NK-92 (cell line): ENCODE results near the gene HOXB6.

Source experiments
- DNase-seq: peaks from one replicate; lab custom pipeline; 2025; ENCODE audit not compliant: unreplicated experiment; lab: John Stamatoyannopoulos, UW

Gene HOXB6

GRCh38 chr17:48624118-48624517, 19.3 kb upstream of the HOXB6 start:
- no peak for DNase-seq

- DNase-seq = no peak
Measured at GRCh38 chr17:48623583-48623982, 18.8 kb upstream of the HOXB6 start.

- no peak for DNase-seq
Measured at GRCh38 chr17:48622857-48623256, 18.1 kb upstream of the HOXB6 start.

- DNase-seq = no peak
Measured at GRCh38 chr17:48621410-48622392, 16.9 kb upstream of the HOXB6 start.

- no peak for DNase-seq
Measured at GRCh38 chr17:48620461-48621139, 15.8 kb upstream of the HOXB6 start.

- DNase-seq = no peak
Measured at GRCh38 chr17:48619826-48620449, 15.2 kb upstream of the HOXB6 start.

- DNase-seq = no peak
Measured at GRCh38 chr17:48618256-48618896, 13.6 kb upstream of the HOXB6 start.

- DNase-seq = no peak
Measured at GRCh38 chr17:48617471-48618255, 12.9 kb upstream of the HOXB6 start.

- DNase-seq = no peak
Measured at GRCh38 chr17:48616717-48617470, 12.1 kb upstream of the HOXB6 start.

GRCh38 chr17:48615963-48616716, 11.4 kb upstream of the HOXB6 start:
- DNase-seq = no peak

GRCh38 chr17:48615047-48615962, 10.5 kb upstream of the HOXB6 start, which contains the start of gene HOXB8:
Gene HOXB8 (minus strand): TSS chr17:48615292. CDS start chr17:48614704, 588 bp downstream.
- no peak for DNase-seq

GRCh38 chr17:48613862-48614694, 9.3 kb upstream of the HOXB6 start:
- no peak for DNase-seq

- DNase-seq = no peak
Measured at GRCh38 chr17:48612854-48613691, 8.3 kb upstream of the HOXB6 start.

GRCh38 chr17:48612456-48612853, 7.7 kb upstream of the HOXB6 start:
- DNase-seq = no peak

- no peak for DNase-seq
Measured at GRCh38 chr17:48611681-48612455, 7.1 kb upstream of the HOXB6 start.
